Posterior cingulate gyrus (tissue), 11 donors: ENCODE data around the gene STRIP2.
"Not testable (repeated sequence)": the region's sequence is repeated elsewhere in the genome, so short reads cannot be mapped to it uniquely, and the experiment has no call there.

Experiments used
- DNase-seq, 10 donors: peaks; one replicate each; pipeline versions ENCODE4 v3.0.0 to v3.0.0-alpha.2; 2020 to 2021; ENCODE audit warnings: mixed read lengths in 3 of 10
- intact Hi-C: fragments of 100-400 bp; cut with DNase I; formaldehyde crosslinking; loops from one replicate; pipeline ENCODE4 v1.15.1; 2023

Gene STRIP2

DNA sequence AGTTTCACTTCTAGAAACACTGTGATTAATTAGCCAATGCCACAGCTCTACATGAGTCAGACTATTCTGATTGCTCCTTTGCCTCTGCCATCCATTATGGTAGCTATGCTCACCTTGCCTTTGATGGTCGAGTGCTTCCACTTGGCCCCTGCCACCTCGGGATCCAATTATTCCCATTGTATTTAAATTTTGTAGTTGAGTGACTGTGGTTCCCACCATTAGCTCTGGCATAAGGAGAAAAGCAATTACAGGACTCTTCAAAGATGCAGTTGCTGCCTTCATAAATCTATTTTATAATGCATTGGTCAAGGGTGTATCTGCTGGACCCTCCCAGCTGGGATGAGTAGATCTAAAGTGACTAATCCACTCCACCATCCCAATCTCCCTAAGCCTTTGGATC is 14.4 kb downstream of the STRIP2 start:
- DNase-seq, intact Hi-C loops: not testable (repeated sequence)

GRCh38 chr7:129450295-129450694 is 16.1 kb downstream of the STRIP2 start:
- no peak for DNase-seq
- intact Hi-C loops = no loop called here

- intact Hi-C loops = no loop called here
- no peak for DNase-seq
Observed at GRCh38 chr7:129452589-129453231, 18.5 kb downstream of the STRIP2 start.

GRCh38 chr7:129453510-129454248 is 19.4 kb downstream of the STRIP2 start:
- DNase-seq = no peak
- intact Hi-C loops = no loop called here

GRCh38 chr7:129454249-129454551 is 20.0 kb downstream of the STRIP2 start:
- intact Hi-C loops = no loop called here
- DNase-seq = no peak

DNA sequence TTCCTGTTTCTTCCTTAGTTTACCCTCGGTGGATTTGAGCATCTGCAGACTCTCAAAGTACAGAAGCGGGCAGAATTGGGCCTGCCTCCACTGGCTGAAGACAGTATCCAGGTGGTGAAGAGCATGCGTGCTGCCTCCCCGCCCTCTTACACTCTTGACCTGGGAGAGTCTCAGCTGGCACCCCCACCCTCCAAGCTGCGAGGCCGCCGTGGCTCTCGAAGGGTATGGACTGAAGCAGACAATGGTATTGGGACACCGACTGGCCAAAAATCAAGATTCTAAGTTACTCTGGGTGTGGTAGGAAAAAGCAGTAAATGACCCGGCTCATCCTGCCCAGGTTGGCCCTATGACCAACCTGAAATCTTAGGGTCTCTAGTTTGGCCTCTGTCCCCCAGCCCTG is 22.2 kb downstream of the STRIP2 start:
- intact Hi-C loops = no loop called here

DNA sequence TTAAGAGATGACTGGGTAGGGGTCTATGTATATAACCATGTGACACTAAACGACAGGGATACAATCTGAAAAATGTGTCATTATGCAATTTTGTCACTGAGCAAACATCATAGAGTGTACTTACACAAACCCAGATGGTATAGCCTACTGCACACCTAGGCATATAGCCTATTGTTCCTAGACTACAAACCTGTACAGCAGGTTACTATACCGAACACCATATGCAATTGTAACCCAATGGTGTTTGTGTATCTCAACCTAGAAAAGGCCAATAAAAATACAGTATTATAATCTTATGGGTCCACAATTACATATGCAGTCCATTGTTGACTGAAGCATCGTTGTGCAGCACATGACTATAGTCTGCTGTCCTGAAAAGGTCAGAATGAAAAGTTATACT is 22.9 kb downstream of the STRIP2 start:
- intact Hi-C loops = no loop called here
- no peak for DNase-seq

More for the DNA sequence above, 22.2 kb downstream of the STRIP2 start:
- DNase-seq = peak in 1 of 10 donors; percentile 62

DNA sequence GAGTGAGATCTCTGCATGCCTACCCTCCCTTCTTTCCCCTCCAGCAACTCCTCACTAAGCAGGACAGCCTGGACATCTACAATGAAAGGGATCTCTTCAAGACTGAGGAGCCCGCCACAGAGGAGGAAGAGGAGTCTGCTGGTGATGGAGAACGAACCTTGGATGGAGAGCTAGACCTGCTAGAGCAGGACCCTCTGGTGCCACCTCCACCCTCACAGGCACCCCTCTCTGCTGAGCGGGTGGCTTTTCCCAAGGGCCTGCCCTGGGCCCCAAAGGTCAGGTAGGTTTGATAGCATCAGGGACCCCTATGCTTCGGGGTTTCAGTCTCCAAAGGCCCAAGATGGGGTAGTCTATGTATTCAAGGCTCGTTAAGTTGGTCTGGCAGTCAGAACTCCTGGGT is 23.9 kb downstream of the STRIP2 start:
- no peak for DNase-seq

DNA sequence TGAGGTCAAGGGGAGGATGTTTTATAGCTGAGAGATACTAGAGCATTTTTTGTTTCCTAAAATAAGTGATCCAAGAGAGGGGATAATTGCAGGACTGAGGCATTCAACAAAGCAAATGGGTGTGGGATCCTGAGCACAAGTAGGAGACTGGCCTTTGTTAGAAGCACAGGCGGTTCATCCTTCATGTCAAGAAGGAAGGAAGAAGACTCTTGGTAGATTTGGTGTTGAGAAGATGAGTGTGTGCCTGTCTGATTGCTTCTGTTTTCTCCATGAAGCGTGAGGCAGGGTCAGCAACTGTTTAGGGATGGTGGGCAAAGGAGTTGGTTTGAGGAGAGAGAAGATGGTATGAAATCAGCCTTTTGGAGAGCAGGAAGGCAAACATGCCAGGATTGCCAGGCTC is 27.6 kb downstream of the STRIP2 start:
- intact Hi-C loops = no loop called here
- no peak for DNase-seq

More for the DNA sequence above, 23.9 kb downstream of the STRIP2 start:
- intact Hi-C loops = no loop called here

- intact Hi-C loops = no loop called here
- DNase-seq = no peak
Observed at GRCh38 chr7:129462420-129462819, 28.2 kb downstream of the STRIP2 start.

GRCh38 chr7:129464194-129464593 is 30.0 kb downstream of the STRIP2 start:
- no peak for DNase-seq
- intact Hi-C loops = no loop called here

DNA sequence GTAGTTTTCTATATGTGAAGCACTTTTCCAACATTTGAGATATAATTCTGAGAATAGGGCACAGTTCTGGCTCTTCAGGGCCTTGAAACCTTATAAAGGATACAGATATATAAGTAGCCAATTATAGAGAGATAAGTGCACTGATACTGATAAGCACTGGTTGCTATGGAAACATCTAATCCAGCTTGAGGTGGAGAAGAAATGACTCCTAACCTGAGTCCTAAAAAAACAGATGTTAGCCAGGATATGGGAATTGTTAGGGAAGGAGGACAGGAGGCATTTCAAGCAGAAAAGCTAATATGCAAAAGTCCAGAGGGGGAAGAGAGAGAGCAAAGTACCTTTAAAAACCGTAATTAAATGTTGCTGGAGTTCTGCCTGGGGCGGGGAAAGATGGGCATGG is 30.8 kb downstream of the STRIP2 start:
- no peak for DNase-seq
- intact Hi-C loops = no loop called here

DNA sequence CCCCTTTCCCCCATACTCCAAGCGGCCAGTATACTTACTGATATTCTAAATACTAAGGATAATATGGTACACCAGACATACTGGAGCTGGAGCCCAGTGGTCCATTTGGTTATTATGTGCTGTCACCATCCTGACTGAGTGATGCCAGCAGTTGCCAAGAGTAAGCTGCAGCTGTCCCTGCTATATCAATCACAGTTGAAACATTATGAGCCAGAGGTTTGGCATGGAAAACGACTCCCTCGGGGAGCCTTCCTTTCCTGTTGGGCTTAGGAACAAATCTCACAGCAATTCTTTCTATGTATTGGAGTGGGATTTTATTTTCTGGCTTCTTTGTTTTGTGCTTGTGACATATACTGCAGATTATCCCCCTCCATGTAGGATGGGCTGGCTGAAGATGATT is 32.6 kb downstream of the STRIP2 start:
- no peak for DNase-seq
- intact Hi-C loops = no loop called here

GRCh38 chr7:129468087-129468486 is 33.9 kb downstream of the STRIP2 start:
- intact Hi-C loops = no loop called here

GRCh38 chr7:129468547-129468946 is 34.3 kb downstream of the STRIP2 start:
- intact Hi-C loops = no loop called here
- DNase-seq = no peak

More at GRCh38 chr7:129468087-129468486, 33.9 kb downstream of the STRIP2 start:
- DNase-seq = no peak

- DNase-seq = no peak
- intact Hi-C loops = no loop called here
Observed at GRCh38 chr7:129469930-129470329, 35.7 kb downstream of the STRIP2 start.

GRCh38 chr7:129470411-129470810 is 36.2 kb downstream of the STRIP2 start:
- intact Hi-C loops = no loop called here
- no peak for DNase-seq

GRCh38 chr7:129471402-129471827 is 37.2 kb downstream of the STRIP2 start:
- intact Hi-C loops = no loop called here
- DNase-seq = no peak

DNA sequence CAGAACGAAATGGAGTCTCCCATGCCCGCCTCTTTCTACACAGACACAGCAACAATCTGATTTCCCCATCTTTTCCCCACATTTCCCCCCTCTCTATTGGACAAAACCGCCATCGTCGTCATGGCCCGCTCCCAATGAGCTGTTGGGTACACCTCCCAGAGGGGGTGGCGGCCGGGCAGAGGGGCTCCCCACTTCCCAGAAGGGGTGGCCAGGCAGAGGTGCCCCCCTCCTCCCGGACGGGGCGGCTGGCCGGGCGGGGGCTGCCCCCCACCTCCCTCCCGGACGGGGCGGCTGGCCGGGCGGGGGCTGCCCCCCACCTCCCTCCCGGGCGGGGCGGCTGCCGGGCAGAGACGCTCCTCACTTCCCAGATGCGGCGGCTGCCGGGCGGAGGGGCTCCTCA is 41.7 kb downstream of the STRIP2 start:
- DNase-seq, intact Hi-C loops: not testable (repeated sequence)

GRCh38 chr7:129476398-129476797 is 42.2 kb downstream of the STRIP2 start:
- intact Hi-C loops, DNase-seq: not testable (repeated sequence)

- DNase-seq = no peak
- intact Hi-C loops = no loop called here
Observed at GRCh38 chr7:129479831-129480230, 45.6 kb downstream of the STRIP2 start.

DNA sequence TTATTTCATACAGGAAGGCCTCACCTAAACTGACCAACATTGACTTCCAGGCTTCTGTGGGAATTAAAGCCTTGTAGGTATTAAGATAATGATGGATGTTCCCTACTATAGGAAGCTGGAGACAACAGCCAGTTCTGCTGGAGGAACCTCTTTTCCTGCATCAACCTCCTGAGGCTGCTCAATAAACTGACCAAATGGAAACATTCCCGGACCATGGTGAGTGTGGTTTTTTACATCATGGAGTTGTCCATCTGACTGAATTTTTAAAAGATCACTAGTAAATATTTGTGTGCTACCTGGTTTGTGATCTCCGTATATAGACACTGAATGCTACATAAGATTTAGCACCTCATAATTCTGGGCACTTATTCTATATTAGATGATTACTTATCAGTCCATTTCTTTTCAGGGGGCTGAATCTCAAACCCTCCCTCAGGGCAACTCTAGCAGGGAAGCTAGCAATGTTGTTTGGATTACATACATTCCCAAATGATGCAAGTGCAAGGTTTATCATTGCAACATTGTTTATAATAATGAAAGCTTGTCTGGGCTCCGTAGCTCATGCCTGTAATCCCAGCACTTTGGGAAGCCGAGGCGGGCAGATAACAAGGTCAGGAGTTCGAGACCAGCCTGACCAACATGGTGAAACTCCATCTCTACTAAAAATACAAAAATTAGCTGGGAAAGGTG is 46.6 kb downstream of the STRIP2 start:
- DNase-seq = no peak
- intact Hi-C loops = no loop called here
